Liver (tissue), 9 donors: ENCODE results near the gene KSR2. TPM values are rescaled to one million over a fixed set of nuclear protein-coding genes. Genes with fewer than 3 reads are reported as not detected.
A peak's percentile ranks its signal among the peaks of the same experiment; 100 is the strongest.

ENCODE experiments used
- DNase-seq: peaks from one replicate; pipeline ENCODE4 v3.0.0-alpha.2; 2017; ENCODE audit warnings: low spot score
- H3K27ac ChIP-seq, 2 donors: one replicate each; pipeline ENCODE4 v1.7.0; 2013; ENCODE audit warnings: inconsistent platforms in 2 of 2, low read length in 2 of 2, control low read depth in 1 of 2, low read depth in 1 of 2, mild to moderate bottlenecking in 1 of 2
- H3K27me3 ChIP-seq, 4 donors: one replicate each; pipeline versions ENCODE4 v1.6.1 to v1.7.0; 2013; ENCODE audit warnings: low read length in 3 of 4, inconsistent platforms in 1 of 4, mild to moderate bottlenecking in 1 of 4, moderate library complexity in 1 of 4; ENCODE audit not compliant: control insufficient read depth in 4 of 4, insufficient read depth in 4 of 4
- H3K36me3 ChIP-seq, 4 donors: one replicate each; pipeline versions ENCODE4 v1.6.1 to v1.7.0; 2013; ENCODE audit warnings: low read length in 3 of 4, mild to moderate bottlenecking in 3 of 4, low read depth in 1 of 4, moderate library complexity in 1 of 4; ENCODE audit not compliant: control insufficient read depth in 4 of 4, insufficient read depth in 3 of 4
- H3K4me1 ChIP-seq, 4 donors: one replicate each; pipeline versions ENCODE4 v1.6.1 to v1.7.0; 2013; ENCODE audit warnings: low read length in 3 of 4, mild to moderate bottlenecking in 3 of 4, moderate library complexity in 1 of 4; ENCODE audit not compliant: control insufficient read depth in 4 of 4, insufficient read depth in 4 of 4
- H3K4me3 ChIP-seq, 3 donors: one replicate each; pipeline versions ENCODE4 v1.6.1 to v1.7.0; 2013; ENCODE audit warnings: low read length in 3 of 3, control low read depth in 1 of 3, low read depth in 1 of 3, mild to moderate bottlenecking in 1 of 3
- H3K9ac ChIP-seq, 2 donors: one replicate each; pipeline ENCODE4 v1.7.0; 2013; ENCODE audit warnings: low read length in 2 of 2, mild to moderate bottlenecking in 2 of 2, moderate library complexity in 2 of 2, control low read depth in 1 of 2, low read depth in 1 of 2
- H3K9me3 ChIP-seq, 4 donors: one replicate each; pipeline versions ENCODE4 v1.6.1 to v1.7.0; 2013; ENCODE audit warnings: low read length in 3 of 4; ENCODE audit not compliant: control insufficient read depth in 4 of 4
- ATF3 ChIP-seq: IDR thresholded peaks from 2 replicates; pipeline ENCODE4 v1.6.1; 2016; ENCODE audit warnings: antibody characterized with exemption
- CTCF ChIP-seq: fragments of 150-350 bp; IDR thresholded peaks from 2 replicates; pipeline ENCODE4 v1.5.1; 2017; ENCODE audit warnings: improper control_type of control experiment, low read depth, low read length; ENCODE audit not compliant: missing input control
- EGR1 ChIP-seq, 2 donors: IDR thresholded peaks; 2 replicates each; pipeline ENCODE4 v1.6.1; 2016 to 2018; ENCODE audit warnings: antibody characterized with exemption in 2 of 2, low read depth in 2 of 2
- FOXA1 ChIP-seq: IDR thresholded peaks from 2 replicates; pipeline ENCODE4 v1.6.1; 2016; ENCODE audit warnings: antibody characterized with exemption
- FOXA2 ChIP-seq: IDR thresholded peaks from 2 replicates; pipeline ENCODE4 v1.6.1; 2016; ENCODE audit warnings: antibody characterized with exemption
- GABPA ChIP-seq, 2 donors: IDR thresholded peaks in 1 of 2; conservative IDR thresholded peaks in 1 of 2; 2 replicates each; pipeline ENCODE4 v1.6.1; 2016; ENCODE audit warnings: antibody characterized with exemption in 2 of 2, mild to moderate bottlenecking in 1 of 2, moderate library complexity in 1 of 2
- HNF4A ChIP-seq, 2 donors: conservative IDR thresholded peaks; 2 replicates each; pipeline ENCODE4 v1.6.1; 2016; ENCODE audit warnings: antibody characterized with exemption in 2 of 2, mild to moderate bottlenecking in 2 of 2
- HNF4G ChIP-seq: IDR thresholded peaks from 2 replicates; pipeline ENCODE4 v1.6.1; 2016; ENCODE audit warnings: antibody characterized with exemption
- JUND ChIP-seq, 2 donors: IDR thresholded peaks; 2 replicates each; pipeline ENCODE4 v1.6.1; 2016; ENCODE audit warnings: antibody characterized with exemption in 2 of 2
- MAX ChIP-seq: IDR thresholded peaks from 2 replicates; pipeline ENCODE4 v1.6.1; 2016; ENCODE audit warnings: antibody characterized with exemption
- NR2F2 ChIP-seq: IDR thresholded peaks from 2 replicates; pipeline ENCODE4 v1.6.1; 2016; ENCODE audit warnings: antibody characterized with exemption
- RAD21 ChIP-seq, 2 donors: IDR thresholded peaks; 2 replicates each; pipeline ENCODE4 v1.6.1; 2016; ENCODE audit warnings: antibody characterized with exemption in 2 of 2, mild to moderate bottlenecking in 2 of 2
- REST ChIP-seq: IDR thresholded peaks from 2 replicates; pipeline ENCODE4 v1.6.1; 2016; ENCODE audit warnings: antibody characterized with exemption, mild to moderate bottlenecking
- RXRA ChIP-seq, 2 donors: IDR thresholded peaks; 2 replicates each; pipeline ENCODE4 v1.6.1; 2017 to 2018; ENCODE audit warnings: antibody characterized with exemption in 2 of 2, mild to moderate bottlenecking in 1 of 2
- SP1 ChIP-seq: IDR thresholded peaks from 2 replicates; pipeline ENCODE4 v1.6.1; 2018; ENCODE audit warnings: antibody characterized with exemption, mild to moderate bottlenecking
- TAF1 ChIP-seq: conservative IDR thresholded peaks from 2 replicates; pipeline ENCODE4 v1.6.1; 2016; ENCODE audit warnings: antibody characterized with exemption, mild to moderate bottlenecking
- YY1 ChIP-seq: IDR thresholded peaks from 2 replicates; pipeline ENCODE4 v1.6.1; 2016; ENCODE audit warnings: antibody characterized with exemption, mild to moderate bottlenecking
- ZBTB33 ChIP-seq: IDR thresholded peaks from 2 replicates; pipeline ENCODE4 v1.6.1; 2016; ENCODE audit warnings: antibody characterized with exemption
- WGBS: extraction: QIAGEN DNeasy Blood & Tissue Kit; methylation state at CpG from one replicate; pipeline ENCODE4 v1.1.7; 2013; 5-methylcytosine and 5-hydroxymethylcytosine counted together
- polyA plus RNA-seq, 2 donors: library from polyadenylated mRNA; stranded (reverse) in 1 of 2; unstranded in 1 of 2; fragments of 200-250 nt in 1 of 2; fragments of >200 nt in 1 of 2; fragmentation: Nextera tagmentation in 1 of 2; extraction: Ambion mirVana in 1 of 2; gene quantifications; one replicate each; pipeline versions ENCODE4 v1.2.1 to v1.2.3, GENCODE V29; 2013 to 2015
- total RNA-seq, 2 donors: library from RNA; depleted of rRNA; stranded (reverse); fragments of >200 nt; gene quantifications; one replicate each; pipeline ENCODE4 v1.2.3, GENCODE V29; 2014
- donor health status: healthy.
- donor health status: healthy.
- donor health status: healthy.
- donor health status: healthy.
- donor health status: healthy.

Gene KSR2
- total and polyA plus RNA-seq, 4 donors, result under 0.01 to 0.02 (median under 0.01) TPM; not detected in 1

GRCh38 chr12:117501076-117501869 lies 467.5 kb downstream of the KSR2 start (continued):
- TF ChIP-seq ZBTB33, result peak; percentile 44

GRCh38 chr12:117499759-117500485 lies 468.9 kb downstream of the KSR2 start:
- no peak for TF ChIP-seq NR2F2
- no peak for TF ChIP-seq MAX
- no peak for TF ChIP-seq FOXA1
- TF ChIP-seq HNF4A (conservative IDR thresholded peaks at IDR 0.05), result no peak
- peak in 1 of 2 donors; percentile 27 for TF ChIP-seq RAD21 (IDR thresholded peaks at IDR 0.05)
- DNase-seq, result no peak
- Histone ChIP-seq H3K4me1 (peaks cover 13 to 75% (median 62%) of the 10 kb centered on the region in 4 donors), H3K9me3 (no peaks in the 10 kb centered on the region), H3K27ac (peak overlapping the region in 1 of 2 donors; percentile 10), H3K36me3 (no peaks in the 10 kb centered on the region), H3K4me3 (no peak overlapping the region), H3K9ac (no peak overlapping the region), H3K27me3 (no peaks in the 10 kb centered on the region)
- 65% methylated on average over 8 of the region's 8 CpGs for WGBS

GRCh38 chr12:117498880-117499279 lies 469.9 kb downstream of the KSR2 start:
- no peaks in the 10 kb centered on the region for H3K27me3 ChIP-seq
- no peak overlapping the region for H3K9ac ChIP-seq
- WGBS, result 45% methylated on average over 3 of the region's 3 CpGs
- peaks cover 18 to 84% (median 65%) of the 10 kb centered on the region in 4 donors for H3K4me1 ChIP-seq
- no peaks in the 10 kb centered on the region for H3K36me3 ChIP-seq
- TF ChIP-seq FOXA2, result no peak
- TF ChIP-seq FOXA1, result no peak
- TF ChIP-seq HNF4G, result peak; percentile 34
- TF ChIP-seq HNF4A (conservative IDR thresholded peaks at IDR 0.05), result peak; percentile 57 to 86
- TF ChIP-seq JUND (IDR thresholded peaks at IDR 0.05), result no peak
- TF ChIP-seq REST, result no peak
- TF ChIP-seq SP1, result peak; percentile 22
- TF ChIP-seq ZBTB33, result no peak
- TF ChIP-seq ATF3, result no peak
- peak; percentile 14 for TF ChIP-seq NR2F2
- no peak for TF ChIP-seq RXRA (IDR thresholded peaks at IDR 0.05)
- TF ChIP-seq YY1, result no peak
- TF ChIP-seq MAX, result no peak
- no peak for TF ChIP-seq RAD21 (IDR thresholded peaks at IDR 0.05)
- TF ChIP-seq TAF1, result no peak
- TF ChIP-seq EGR1 (IDR thresholded peaks at IDR 0.05; ENCODE audit: low read depth in 2 of 2), result no peak
- TF ChIP-seq GABPA (IDR thresholded peaks at IDR 0.05 in 1 of 2, conservative IDR thresholded peaks at IDR 0.05 in 1 of 2), result no peak
- no peak for TF ChIP-seq CTCF
- no peaks in the 10 kb centered on the region for H3K9me3 ChIP-seq
- H3K4me3 ChIP-seq, result no peak overlapping the region
- no peak overlapping the region for H3K27ac ChIP-seq
- no peak for DNase-seq
